ENCODE data around the gene NEK8. TPM values are rescaled to one million over a fixed set of nuclear protein-coding genes. Genes with fewer than 3 reads are reported as not detected.
A peak's percentile ranks its signal among the peaks of the same experiment; 100 is the strongest.

The NEK8 gene
- total RNA-seq, 3 donors from 2014 or later (not counting 1 experiment from before 2014, with no cell fraction given), result 5.9 to 7.4 (median 6.8) TPM

DNA sequence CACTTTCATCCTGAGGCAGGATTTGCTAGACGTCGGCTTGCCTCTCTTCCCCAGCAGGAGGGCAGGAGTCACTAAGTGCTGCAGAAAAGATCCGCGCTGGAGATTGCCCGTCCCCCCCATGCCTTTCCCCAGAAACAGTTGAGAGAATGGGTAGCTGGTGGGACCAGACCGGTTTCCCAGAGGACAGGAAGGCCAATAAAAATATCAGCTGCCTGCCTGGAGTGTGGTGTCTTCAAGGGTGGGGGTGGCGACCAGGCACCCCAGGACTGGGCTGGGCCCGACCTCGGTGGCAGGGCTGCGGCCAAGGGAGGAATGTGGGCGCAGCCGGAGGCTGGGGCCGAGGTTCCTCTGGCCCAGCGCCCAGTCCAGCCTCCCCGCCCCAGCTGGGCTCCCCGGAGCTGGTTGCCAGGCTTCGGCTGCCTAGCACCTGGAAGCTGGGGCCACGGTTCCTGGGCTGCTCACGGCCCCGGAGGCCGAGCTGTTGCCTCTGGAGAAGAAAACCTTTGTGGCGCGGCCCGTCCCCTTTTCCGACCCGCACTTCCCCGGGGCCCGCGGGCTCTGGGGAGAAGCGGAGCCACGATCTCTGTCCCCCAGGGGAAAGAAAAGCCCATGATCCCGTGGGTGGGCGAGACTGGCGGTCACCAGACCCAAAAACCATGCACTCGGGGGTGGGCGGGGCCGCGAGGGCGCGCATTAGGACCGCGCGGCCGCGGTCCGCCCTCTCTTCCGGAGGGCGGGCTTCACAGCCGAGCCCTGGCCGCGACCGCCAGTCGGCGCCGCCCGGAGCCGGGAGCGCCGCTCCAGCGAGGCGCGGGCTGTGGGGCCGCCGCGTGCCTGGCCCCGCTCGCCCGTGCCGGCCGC, 14.9 kb downstream of the NEK8 start, which contains the start of gene TRAF4:
Gene TRAF4 (plus strand): TSS at position 769 of the 861 bp plus-strand sequence. CDS start 102 bp downstream, outside the sequence.
- Histone ChIP-seq H3K4me1 (ENCODE audit: control insufficient read depth, insufficient read depth, low read length) (peaks cover 73% of the 10 kb centered on the region), H3K36me3 (ENCODE audit: control insufficient read depth, insufficient read depth, low read length) (peaks cover 8% of the 10 kb centered on the region), H3K27me3 (ENCODE audit: control insufficient read depth, insufficient read depth, low read length) (no peaks in the 10 kb centered on the region), H3K9me3 (ENCODE audit: control insufficient read depth, insufficient read depth, low read length) (no peaks in the 10 kb centered on the region), H3K27ac (ENCODE audit: low read length) (peak within 1 kb of the TSS; percentile 71), H3K4me3 (ENCODE audit: low read length) (peak within 1 kb of the TSS; percentile 54)
- H3K36me3 Mint-ChIP-seq, result no peaks in the 10 kb centered on the region
- DNase-seq, result peak; percentile 74 to 91
- whole genome bisulfite sequencing (ENCODE audit: insufficient coverage), result 3% methylated on average over 70 of the region's 70 CpGs
- H3K9me3 Mint-ChIP-seq, result no peaks in the 10 kb centered on the region
- intact Hi-C loops (cut with micrococcal nuclease), result loop anchor here (5.0 kb wide), 1 partner anchor 184 kb away; no protein-coding TSS in a partner anchor
- peak; percentile 90 to 95 (median 94) for ATAC-seq
- peaks cover 0 to 35% of the 10 kb centered on the region in 2 donors for H3K4me1 Mint-ChIP-seq
- TF ChIP-seq, protein P1, sequence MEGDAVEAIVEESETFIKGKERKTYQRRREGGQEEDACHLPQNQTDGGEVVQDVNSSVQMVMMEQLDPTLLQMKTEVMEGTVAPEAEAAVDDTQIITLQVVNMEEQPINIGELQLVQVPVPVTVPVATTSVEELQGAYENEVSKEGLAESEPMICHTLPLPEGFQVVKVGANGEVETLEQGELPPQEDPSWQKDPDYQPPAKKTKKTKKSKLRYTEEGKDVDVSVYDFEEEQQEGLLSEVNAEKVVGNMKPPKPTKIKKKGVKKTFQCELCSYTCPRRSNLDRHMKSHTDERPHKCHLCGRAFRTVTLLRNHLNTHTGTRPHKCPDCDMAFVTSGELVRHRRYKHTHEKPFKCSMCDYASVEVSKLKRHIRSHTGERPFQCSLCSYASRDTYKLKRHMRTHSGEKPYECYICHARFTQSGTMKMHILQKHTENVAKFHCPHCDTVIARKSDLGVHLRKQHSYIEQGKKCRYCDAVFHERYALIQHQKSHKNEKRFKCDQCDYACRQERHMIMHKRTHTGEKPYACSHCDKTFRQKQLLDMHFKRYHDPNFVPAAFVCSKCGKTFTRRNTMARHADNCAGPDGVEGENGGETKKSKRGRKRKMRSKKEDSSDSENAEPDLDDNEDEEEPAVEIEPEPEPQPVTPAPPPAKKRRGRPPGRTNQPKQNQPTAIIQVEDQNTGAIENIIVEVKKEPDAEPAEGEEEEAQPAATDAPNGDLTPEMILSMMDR (IDR thresholded peaks at IDR 0.05), result no peak
- H3K27ac Mint-ChIP-seq, result peak within 1 kb of the TSS; percentile 81 to 83
- no peaks in the 10 kb centered on the region for H3K27me3 Mint-ChIP-seq (ENCODE audit: low read depth in 2 of 2)
- H3K4me3 Mint-ChIP-seq, result peak within 1 kb of the TSS; percentile 86

DNA sequence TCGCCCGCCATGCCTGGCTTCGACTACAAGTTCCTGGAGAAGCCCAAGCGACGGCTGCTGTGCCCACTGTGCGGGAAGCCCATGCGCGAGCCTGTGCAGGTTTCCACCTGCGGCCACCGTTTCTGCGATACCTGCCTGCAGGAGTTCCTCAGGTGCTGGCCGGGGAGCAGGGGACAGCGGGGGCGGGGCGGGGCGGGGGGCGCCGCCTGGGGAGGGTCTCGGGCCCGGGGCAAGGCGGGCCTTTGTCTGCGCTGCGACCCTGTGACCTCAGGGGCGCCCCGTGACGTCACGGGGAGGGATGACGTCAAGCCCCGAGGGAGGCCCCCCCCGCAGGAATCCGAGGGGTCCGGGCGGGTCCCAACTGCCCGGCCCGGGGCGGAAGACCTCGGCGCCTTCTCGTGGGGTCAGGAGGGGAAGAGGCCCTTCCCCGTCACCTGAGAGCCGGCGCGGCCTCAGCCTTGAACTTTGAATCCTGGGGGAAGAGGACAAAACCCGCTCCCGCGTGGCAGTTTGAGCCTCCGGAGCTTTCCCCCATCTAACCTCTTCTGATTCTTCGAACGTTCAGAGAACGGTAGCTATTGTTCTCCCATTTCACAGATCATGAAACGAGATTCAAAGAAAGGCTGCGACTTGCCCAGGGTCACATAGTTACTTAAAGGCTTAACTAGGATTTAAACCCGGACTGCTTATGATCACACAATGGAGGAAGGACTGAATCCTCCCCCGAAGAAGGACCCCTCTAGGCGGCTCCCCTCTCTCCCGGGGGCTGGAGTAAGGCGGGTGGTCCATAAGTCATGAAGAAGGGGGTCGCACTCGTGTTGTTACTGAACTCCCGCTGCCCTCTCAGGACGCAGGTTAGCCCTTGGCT, 15.8 kb downstream of the NEK8 start:
- H3K4me3 ChIP-seq (ENCODE audit: low read length), result peak overlapping the region; percentile 54
- peaks cover 12% of the 10 kb centered on the region for H3K36me3 ChIP-seq (ENCODE audit: control insufficient read depth, insufficient read depth, low read length)
- intact Hi-C loops (cut with micrococcal nuclease), result loop anchor here (5.0 kb wide), 1 partner anchor 183 kb away; no protein-coding TSS in a partner anchor
- 1% methylated on average over 61 of the region's 61 CpGs for WGBS (ENCODE audit: insufficient coverage)
- TF ChIP-seq, protein P1 (IDR thresholded peaks at IDR 0.05), result no peak
- Mint-ChIP-seq H3K4me3 (peak overlapping the region; percentile 86), H3K36me3 (no peaks in the 10 kb centered on the region), H3K27me3 (ENCODE audit: low read depth in 2 of 2) (no peaks in the 10 kb centered on the region), H3K27ac (peak overlapping the region; percentile 81 to 83), H3K9me3 (no peaks in the 10 kb centered on the region), H3K4me1 (peaks cover 0 to 28% of the 10 kb centered on the region in 2 donors)
- H3K27me3 ChIP-seq (ENCODE audit: control insufficient read depth, insufficient read depth, low read length), result no peaks in the 10 kb centered on the region
- H3K9me3 ChIP-seq (ENCODE audit: control insufficient read depth, insufficient read depth, low read length), result no peaks in the 10 kb centered on the region
- DNase-seq (peak; percentile 60 to 84), ATAC-seq (peak; percentile 44 to 50 (median 46))
- H3K4me1 ChIP-seq (ENCODE audit: control insufficient read depth, insufficient read depth, low read length), result peaks cover 64% of the 10 kb centered on the region
- H3K27ac ChIP-seq (ENCODE audit: low read length), result peak overlapping the region; percentile 71

DNA sequence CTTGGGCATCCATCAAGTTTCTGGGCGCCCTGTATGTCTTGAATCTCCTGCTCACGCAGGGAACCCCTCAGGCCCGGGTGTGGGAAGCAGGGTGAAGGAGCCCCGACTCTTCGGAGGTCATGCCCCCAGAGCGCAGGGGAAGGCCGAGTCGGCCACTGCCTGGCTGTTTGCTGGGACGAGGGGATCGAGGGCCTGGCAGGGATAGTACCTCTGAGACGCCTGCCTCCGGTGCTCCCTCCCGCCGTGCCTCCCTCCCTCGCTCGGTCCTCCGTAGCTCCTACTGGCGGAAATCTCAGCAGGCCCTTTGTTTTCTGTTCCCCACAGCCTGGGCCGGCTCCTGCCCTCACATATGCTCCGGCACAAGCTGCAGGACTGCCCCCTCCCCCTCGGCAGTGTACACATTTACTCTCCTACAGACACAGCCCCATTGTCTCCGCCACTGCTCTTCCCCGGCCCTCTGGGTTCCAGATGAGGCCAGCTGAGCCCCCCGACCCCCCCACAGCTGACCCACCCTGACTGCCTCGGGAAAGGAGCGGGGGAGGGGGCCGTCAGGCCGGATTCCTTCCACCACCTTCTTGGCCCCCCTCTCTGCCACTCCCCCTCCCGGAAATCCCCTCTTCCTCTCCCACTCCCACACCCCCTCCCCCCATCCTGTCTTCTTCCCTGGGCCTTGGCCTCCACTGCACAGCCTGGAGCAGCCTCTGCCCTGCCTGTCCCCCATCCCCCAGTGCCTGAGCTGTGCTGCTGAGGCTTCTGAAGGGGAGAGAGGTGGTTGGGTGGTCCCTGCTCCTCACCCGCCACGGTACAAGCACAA, 16.6 kb downstream of the NEK8 start:
- Mint-ChIP-seq H3K27ac (peak overlapping the region; percentile 81 to 83), H3K27me3 (ENCODE audit: low read depth in 2 of 2) (no peaks in the 10 kb centered on the region), H3K4me1 (peaks cover 3 to 28% of the 10 kb centered on the region in 2 donors), H3K36me3 (no peaks in the 10 kb centered on the region), H3K9me3 (no peaks in the 10 kb centered on the region), H3K4me3 (peak overlapping the region; percentile 86)
- 10% methylated on average over 31 of the region's 31 CpGs for WGBS (ENCODE audit: insufficient coverage)
- H3K27ac ChIP-seq (ENCODE audit: low read length), result peak overlapping the region; percentile 71
- peaks cover 15% of the 10 kb centered on the region for H3K36me3 ChIP-seq (ENCODE audit: control insufficient read depth, insufficient read depth, low read length)
- TF ChIP-seq, protein P1 (IDR thresholded peaks at IDR 0.05), result no peak
- H3K4me3 ChIP-seq (ENCODE audit: low read length), result peak overlapping the region; percentile 54
- DNase-seq, result peak; percentile 29 to 63
- no peaks in the 10 kb centered on the region for H3K27me3 ChIP-seq (ENCODE audit: control insufficient read depth, insufficient read depth, low read length)
- peak in 1 of 3 donors; percentile 1 for ATAC-seq
- intact Hi-C loops (cut with micrococcal nuclease), result loop anchor here (5.0 kb wide), 1 partner anchor 182 kb away; no protein-coding TSS in a partner anchor
- H3K9me3 ChIP-seq (ENCODE audit: control insufficient read depth, insufficient read depth, low read length), result no peaks in the 10 kb centered on the region
- peaks cover 68% of the 10 kb centered on the region for H3K4me1 ChIP-seq (ENCODE audit: control insufficient read depth, insufficient read depth, low read length)
